ENCODE measurements around the gene CCDC187.

DNA sequence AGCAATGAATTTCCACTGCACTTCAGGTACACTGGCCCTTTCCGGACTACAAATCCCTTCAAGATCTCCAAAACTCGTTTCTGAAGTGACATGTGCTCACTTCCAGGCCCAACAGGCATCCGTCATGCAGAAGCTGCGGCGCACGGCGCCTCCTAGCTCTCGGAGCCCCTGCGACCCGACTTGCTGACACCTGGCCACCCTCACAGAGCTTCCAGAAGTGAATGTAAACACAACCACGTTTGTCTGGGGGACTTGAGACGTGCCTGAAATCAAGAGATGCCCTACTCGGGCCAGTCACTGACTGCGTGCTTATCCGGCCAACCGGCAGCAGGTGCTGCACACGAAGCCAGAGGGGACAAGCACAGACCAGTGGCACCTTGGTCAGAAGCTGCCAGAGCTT, 94.1 kb downstream of the CCDC187 start:
- TF ChIP-seq, protein P1, sequence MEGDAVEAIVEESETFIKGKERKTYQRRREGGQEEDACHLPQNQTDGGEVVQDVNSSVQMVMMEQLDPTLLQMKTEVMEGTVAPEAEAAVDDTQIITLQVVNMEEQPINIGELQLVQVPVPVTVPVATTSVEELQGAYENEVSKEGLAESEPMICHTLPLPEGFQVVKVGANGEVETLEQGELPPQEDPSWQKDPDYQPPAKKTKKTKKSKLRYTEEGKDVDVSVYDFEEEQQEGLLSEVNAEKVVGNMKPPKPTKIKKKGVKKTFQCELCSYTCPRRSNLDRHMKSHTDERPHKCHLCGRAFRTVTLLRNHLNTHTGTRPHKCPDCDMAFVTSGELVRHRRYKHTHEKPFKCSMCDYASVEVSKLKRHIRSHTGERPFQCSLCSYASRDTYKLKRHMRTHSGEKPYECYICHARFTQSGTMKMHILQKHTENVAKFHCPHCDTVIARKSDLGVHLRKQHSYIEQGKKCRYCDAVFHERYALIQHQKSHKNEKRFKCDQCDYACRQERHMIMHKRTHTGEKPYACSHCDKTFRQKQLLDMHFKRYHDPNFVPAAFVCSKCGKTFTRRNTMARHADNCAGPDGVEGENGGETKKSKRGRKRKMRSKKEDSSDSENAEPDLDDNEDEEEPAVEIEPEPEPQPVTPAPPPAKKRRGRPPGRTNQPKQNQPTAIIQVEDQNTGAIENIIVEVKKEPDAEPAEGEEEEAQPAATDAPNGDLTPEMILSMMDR (IDR thresholded peaks at IDR 0.05) = no peak
- TF ChIP-seq POLR2AphosphoS5 (IDR thresholded peaks at IDR 0.05) = no peak
